GM23338 (cell line): ENCODE data around the gene SCPEP1.

ENCODE experiments used
- CREB1 ChIP-seq: fragments of 250-450 bp; sonication (Bioruptor Pico); IDR thresholded peaks from 2 replicates; pipeline ENCODE4 v1.5.0; 2020; ENCODE audit warnings: low read depth, mild to moderate bottlenecking, moderate library complexity
- CTCF ChIP-seq, 2 experiments: fragments of 200-600 bp in 1 of 2; sonication (generic) in 1 of 2; conservative IDR thresholded peaks; 2 replicates each; pipeline versions ENCODE4 v1.5.1 to v1.6.1; 2016 to 2017; ENCODE audit warnings: antibody characterized with exemption in 2 of 2, low read depth in 2 of 2, mild to moderate bottlenecking in 2 of 2, moderate library complexity in 1 of 2
- EZH2 ChIP-seq: fragments of 200-600 bp; sonication (generic); IDR thresholded peaks from one replicate; pipeline ENCODE4 v1.8.0; 2017; ENCODE audit warnings: antibody characterized with exemption, mild to moderate bottlenecking, low read depth; ENCODE audit not compliant: unreplicated experiment
- EZH2phosphoT487 ChIP-seq: fragments of 200-600 bp; sonication (generic); IDR thresholded peaks from one replicate; pipeline ENCODE4 v1.8.1; 2018; ENCODE audit warnings: antibody characterized with exemption; ENCODE audit not compliant: unreplicated experiment
- JUNB ChIP-seq: IDR thresholded peaks from one replicate; pipeline ENCODE4 v1.6.1; 2016; ENCODE audit warnings: antibody characterized with exemption; ENCODE audit not compliant: unreplicated experiment
- NANOG ChIP-seq: IDR thresholded peaks from 2 replicates; pipeline ENCODE4 v1.6.1; 2016; ENCODE audit warnings: antibody characterized with exemption, borderline replicate concordance
- POLR2AphosphoS5 ChIP-seq: IDR thresholded peaks from 2 replicates; pipeline ENCODE4 v1.6.1; 2016; ENCODE audit warnings: antibody characterized with exemption, low read depth
- REST ChIP-seq: IDR thresholded peaks from one replicate; pipeline ENCODE4 v1.6.1; 2018; ENCODE audit warnings: antibody characterized with exemption; ENCODE audit not compliant: unreplicated experiment
- STAT1 ChIP-seq: IDR thresholded peaks from one replicate; pipeline ENCODE4 v1.6.1; 2016; ENCODE audit warnings: antibody characterized with exemption; ENCODE audit not compliant: unreplicated experiment

GRCh38 chr17:56977673-56978395, at the start of gene SCPEP1:
- TF ChIP-seq STAT1 (no peak), POLR2AphosphoS5 (peak; percentile 76), CTCF (conservative IDR thresholded peaks at IDR 0.05; ENCODE audit: low read depth in 2 of 2) (no peak), EZH2 (no peak), REST (no peak), CREB1 (0 out of 2 replicates have a peak, but pooled peaks have one; percentile 12), NANOG (no peak), EZH2phosphoT487 (no peak), JUNB (no peak)
